Activated CD8-positive, alpha-beta T cell treated with anti-CD3 and anti-CD28 coated beads for 36 hours (primary cell): ENCODE data around the gene SPEF2. TPM values are rescaled to one million over a fixed set of nuclear protein-coding genes. Genes with fewer than 3 reads are reported as not detected.

Experiments used
- ATAC-seq: fragments of 200-7000 bp; cut with Tn5 transposase; one replicate; pipeline ENCODE4 v1.10.0; 2021; ENCODE audit warnings: mild to moderate bottlenecking, moderate library complexity
- CTCF ChIA-PET: fragments of 350-600 bp; sonication (Branson Sonifier 250); formaldehyde crosslinking; loops from one replicate; lab custom pipeline; 2021; ENCODE audit warnings: antibody characterized with exemption; lab: Charles Lee
- POLR2A ChIA-PET: fragments of 350-600 bp; sonication (Branson Sonifier 250); formaldehyde crosslinking; loops from one replicate; lab custom pipeline; 2021; ENCODE audit warnings: antibody characterized with exemption; lab: Charles Lee
- DNase-seq: peaks from one replicate; pipeline ENCODE4 v3.0.0-alpha.2; 2020
- H3K27ac Mint-ChIP-seq: one replicate; pipeline ENCODE4 v1.8.0; 2021; ENCODE audit warnings: mild to moderate bottlenecking, mixed read lengths
- H3K27me3 Mint-ChIP-seq: one replicate; pipeline ENCODE4 v1.8.0; 2021; ENCODE audit warnings: mixed read lengths
- H3K36me3 Mint-ChIP-seq: one replicate; pipeline ENCODE4 v1.8.0; 2021; ENCODE audit warnings: low read depth, mixed read lengths
- H3K4me1 Mint-ChIP-seq: one replicate; pipeline ENCODE4 v1.8.0; 2021; ENCODE audit warnings: low read depth, mixed read lengths
- H3K4me3 Mint-ChIP-seq: one replicate; pipeline ENCODE4 v1.8.0; 2021; ENCODE audit warnings: mild to moderate bottlenecking, moderate library complexity, mixed read lengths
- H3K9me3 Mint-ChIP-seq: one replicate; pipeline ENCODE4 v1.8.0; 2021; ENCODE audit warnings: mixed read lengths
- CTCF ChIP-seq: fragments of 200-600 bp; IDR thresholded peaks from one replicate; pipeline ENCODE4 v1.8.0; 2022; ENCODE audit warnings: antibody characterized with exemption, mild to moderate bottlenecking
- intact Hi-C: fragments of 100-400 bp; cut with micrococcal nuclease; formaldehyde crosslinking; loops from one replicate; pipeline ENCODE4 v1.10.0; 2022
- total RNA-seq, 2 experiments: library from RNA; stranded (reverse); gene quantifications; one replicate each; pipeline ENCODE4 v1.2.3, GENCODE V29; 2021

Gene SPEF2
- total RNA-seq, 2 experiments from 2014 or later = 8.4 to 9.9 TPM

GRCh38 chr5:35781181-35781790 lies 163.6 kb downstream of the SPEF2 start:
- CTCF ChIA-PET = interaction anchor here (1.0 to 8.0 kb wide), 12 partner anchors 8 to 145 kb away, joined by 3 to 77 read pairs (median 6); partner anchors contain the start of gene IL7R
- Mint-ChIP-seq H3K27me3 (no peaks in the 10 kb centered on the region), H3K27ac (peak overlapping the region; percentile 78), H3K4me3 (peak overlapping the region; percentile 56), H3K9me3 (peaks cover 3% of the 10 kb centered on the region), H3K36me3 (no peaks in the 10 kb centered on the region), H3K4me1 (peaks cover 77% of the 10 kb centered on the region)
- intact Hi-C loops = loop anchor here (5.0 kb wide), 2 partner anchors 41 to 129 kb away; no protein-coding TSS in a partner anchor
- DNase-seq = no peak
- POLR2A ChIA-PET = interaction anchor here (0.7 to 15.3 kb wide), 12 partner anchors 12 to 143 kb away, joined by 3 to 253 read pairs (median 5); partner anchors contain the start of gene IL7R
- no peak for ATAC-seq
- no peak for TF ChIP-seq CTCF

- H3K9me3 Mint-ChIP-seq = peaks cover 3% of the 10 kb centered on the region
- peak overlapping the region; percentile 81 for H3K27ac Mint-ChIP-seq
- ChIA-PET POLR2A (interaction anchor here (1.0 to 15.3 kb wide), 5 partner anchors 10 to 71 kb away, joined by 3 to 253 read pairs (median 5); partner anchors contain the start of gene IL7R), CTCF (interaction anchor here (0.8 to 1.8 kb wide), 5 partner anchors 30 to 142 kb away, joined by 4 to 8 read pairs (median 6); no protein-coding TSS in a partner anchor)
- peaks cover 77% of the 10 kb centered on the region for H3K4me1 Mint-ChIP-seq
- peaks cover 4% of the 10 kb centered on the region for H3K36me3 Mint-ChIP-seq
- ATAC-seq = no peak
- DNase-seq = no peak
- H3K4me3 Mint-ChIP-seq = no peak overlapping the region
- no peaks in the 10 kb centered on the region for H3K27me3 Mint-ChIP-seq
- intact Hi-C loops = loop anchor here (5.0 kb wide), 2 partner anchors 39 to 131 kb away; no protein-coding TSS in a partner anchor
- TF ChIP-seq CTCF = no peak
These were observed 165.9 kb downstream of the SPEF2 start for GRCh38 chr5:35783551-35783950.

DNA sequence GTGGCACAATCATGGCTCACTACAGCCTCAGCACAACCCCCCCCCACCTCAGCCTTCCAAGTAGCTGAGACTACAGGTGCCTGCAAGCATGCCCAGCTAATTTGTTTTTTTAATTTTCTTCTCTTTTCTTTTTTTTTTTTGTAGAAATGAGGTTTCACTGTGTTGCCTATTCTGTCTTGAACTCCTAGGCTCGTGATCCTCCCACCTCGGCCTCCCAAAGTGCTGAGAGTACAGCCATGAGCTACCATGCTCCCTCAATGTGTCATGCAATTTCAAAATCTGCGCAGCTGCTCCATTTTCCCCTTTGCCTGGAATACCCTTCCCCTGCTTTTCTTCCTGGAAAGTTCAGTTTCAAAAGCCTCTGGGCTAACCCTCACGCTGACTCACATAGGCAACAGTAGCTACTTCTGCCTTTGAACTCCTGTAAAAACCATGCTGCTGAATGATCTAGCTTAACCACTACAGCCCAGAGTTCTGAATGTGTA lies 168.0 kb downstream of the SPEF2 start:
- H3K9me3 Mint-ChIP-seq = peaks cover 3% of the 10 kb centered on the region
- H3K36me3 Mint-ChIP-seq = peaks cover 8% of the 10 kb centered on the region
- POLR2A ChIA-PET = interaction anchor here (1.0 to 15.3 kb wide), 7 partner anchors 8 to 96 kb away, joined by 3 to 253 read pairs (median 9); partner anchors contain the start of gene IL7R
- intact Hi-C loops = loop anchor here (2.0 kb wide), 2 partner anchors 25 to 71 kb away; partner anchors contain the start of gene IL7R
- DNase-seq = peak; percentile 70
- CTCF ChIA-PET = interaction anchor here (0.7 to 2.5 kb wide), 12 partner anchors 9 to 141 kb away, joined by 3 to 9 read pairs (median 4); no protein-coding TSS in a partner anchor
- peak overlapping the region; percentile 33 for H3K4me3 Mint-ChIP-seq
- ATAC-seq = peak; percentile 83
- H3K27ac Mint-ChIP-seq = peak overlapping the region; percentile 90
- no peaks in the 10 kb centered on the region for H3K27me3 Mint-ChIP-seq
- TF ChIP-seq CTCF = no peak
- peaks cover 79% of the 10 kb centered on the region for H3K4me1 Mint-ChIP-seq

DNA sequence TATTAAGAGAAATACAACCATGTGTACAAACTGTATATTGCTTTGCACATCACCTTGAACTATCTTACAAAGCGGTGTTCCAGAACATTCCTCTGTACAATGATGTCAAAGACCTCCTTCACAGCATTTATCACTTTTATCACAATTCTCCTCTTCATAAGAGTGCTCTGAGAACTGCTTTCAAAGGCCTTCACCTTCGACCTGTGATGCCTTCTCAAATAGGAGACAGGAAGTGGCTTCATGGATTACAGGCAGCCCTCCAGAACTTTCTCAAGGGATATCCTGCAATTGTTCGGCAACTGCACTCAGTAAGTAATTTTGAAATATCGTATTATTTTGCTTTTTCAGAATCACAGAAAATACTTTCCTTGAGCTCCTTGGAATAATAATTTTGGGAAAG lies 171.1 kb downstream of the SPEF2 start:
- TF ChIP-seq CTCF = no peak
- peak overlapping the region; percentile 0 for H3K27ac Mint-ChIP-seq
- no peaks in the 10 kb centered on the region for H3K27me3 Mint-ChIP-seq
- H3K36me3 Mint-ChIP-seq = peaks cover 16% of the 10 kb centered on the region
- peaks cover 84% of the 10 kb centered on the region for H3K4me1 Mint-ChIP-seq
- ATAC-seq = no peak
- ChIA-PET CTCF (interaction anchor here (1.3 to 2.5 kb wide), 3 partner anchors 8 to 138 kb away, joined by 3 to 8 read pairs (median 6); no protein-coding TSS in a partner anchor), POLR2A (interaction anchor here (15.3 kb wide), 1 partner anchor 66 kb away, joined by 253 read pairs; the partner anchor contains the start of gene IL7R)
- intact Hi-C loops = no loop called here
- no peak for DNase-seq
- peaks cover 3% of the 10 kb centered on the region for H3K9me3 Mint-ChIP-seq
- H3K4me3 Mint-ChIP-seq = no peak overlapping the region
